NCI-H460 (cell line): Measurements from ENCODE around the gene IGSF3. TPM values are rescaled to one million over a fixed set of nuclear protein-coding genes. Genes with fewer than 3 reads are reported as not detected.
"Not testable (repeated sequence)": the region's sequence is repeated elsewhere in the genome, so short reads cannot be mapped to it uniquely, and the experiment has no call there.

Experiments used
- DNase-seq: peaks from one replicate; pipeline ENCODE4 v3.0.0-alpha.2; 2016; ENCODE audit warnings: low read depth; ENCODE audit errors: extremely low read depth
- total RNA-seq: library from RNA; depleted of rRNA; stranded (reverse); fragments of >200 nt; shearing (Covaris generic); gene quantifications from 2 replicates; pipeline ENCODE4 v1.2.3, GENCODE V29; 2014

The IGSF3 gene
- total RNA-seq, 1 experiment from 2014 or later, result 1.7 TPM

- not testable (repeated sequence) for DNase-seq
Measured at GRCh38 chr1:116603646-116604045, 63.9 kb downstream of the IGSF3 start.

GRCh38 chr1:116599369-116599768 is 68.2 kb downstream of the IGSF3 start:
- not testable (repeated sequence) for DNase-seq

DNA sequence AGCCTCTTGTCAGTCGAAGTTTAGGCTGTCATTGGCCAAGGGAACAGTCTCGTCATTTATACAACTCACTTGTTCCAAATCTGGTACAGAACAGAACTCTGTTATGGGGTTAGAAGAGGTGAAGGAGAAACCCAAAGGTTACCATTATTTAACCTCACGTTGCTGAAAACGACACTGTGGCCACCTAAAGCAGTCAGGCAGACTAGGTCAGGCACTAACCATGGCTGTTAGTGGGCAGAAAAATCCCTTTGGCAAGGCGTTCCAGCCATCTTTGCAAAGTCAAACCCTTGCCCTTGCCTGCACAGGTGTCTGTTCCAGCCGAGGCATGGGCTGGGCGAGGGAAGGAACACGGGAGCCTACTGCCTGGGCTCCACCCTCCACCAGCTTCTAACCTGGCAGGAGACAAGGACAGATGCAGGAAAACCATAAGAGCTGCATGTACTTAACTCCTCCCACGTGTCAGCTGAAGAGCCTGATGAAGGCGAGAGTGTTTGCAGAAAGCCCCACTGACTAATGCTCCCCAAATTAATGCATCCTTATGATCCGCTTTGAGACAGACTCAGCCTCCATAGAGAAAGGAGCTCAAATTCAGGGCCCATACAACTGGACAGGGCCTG is 69.0 kb downstream of the IGSF3 start:
- DNase-seq, result not testable (repeated sequence)

DNA sequence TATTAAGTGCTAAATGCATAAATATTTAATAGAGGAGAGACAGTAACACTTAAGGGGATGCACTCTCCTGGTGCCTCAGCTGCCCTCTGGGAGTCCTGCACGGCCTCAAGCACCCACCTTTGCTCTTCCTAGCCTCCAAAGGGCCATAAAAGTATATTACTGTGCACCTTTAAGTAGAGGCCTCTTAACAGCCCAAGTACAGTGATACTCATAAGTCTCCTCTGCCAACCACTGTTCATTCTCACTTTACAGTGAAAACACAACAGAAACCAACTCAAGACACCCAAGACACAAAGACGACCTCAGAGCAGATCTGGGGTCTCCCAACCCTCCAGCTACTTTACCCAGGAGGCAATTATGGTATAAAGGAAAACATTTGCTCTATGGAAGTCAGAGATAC is 70.1 kb downstream of the IGSF3 start:
- DNase-seq, result not testable (repeated sequence)

DNA sequence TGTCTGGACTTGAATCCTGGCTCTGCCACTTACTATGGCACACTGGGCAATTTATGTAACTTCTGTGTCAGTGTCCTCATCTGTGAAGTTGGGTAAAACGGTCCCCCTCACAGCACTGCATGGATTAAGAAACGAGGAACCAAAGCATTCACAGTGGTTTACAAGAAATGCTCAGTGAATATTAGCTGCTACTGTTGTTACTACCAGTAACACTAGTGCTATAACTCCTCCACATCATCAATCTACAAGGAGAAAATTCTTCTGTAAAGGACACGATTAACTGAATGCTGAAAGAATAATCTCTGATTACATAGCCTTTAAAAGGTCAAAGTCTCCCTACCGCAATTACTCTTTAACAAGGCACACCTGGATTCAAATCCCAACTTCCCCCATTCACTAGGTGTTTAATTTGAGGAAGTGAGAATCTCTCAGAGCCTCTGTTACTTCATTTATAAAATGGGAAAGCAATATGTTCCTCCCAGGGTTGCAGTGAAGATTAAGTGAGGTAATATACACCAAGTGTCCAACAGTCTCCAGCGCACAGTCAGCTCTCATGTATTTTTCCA is 70.7 kb downstream of the IGSF3 start:
- DNase-seq, result not testable (repeated sequence)

GRCh38 chr1:116595946-116596741 is 71.4 kb downstream of the IGSF3 start:
- DNase-seq, result not testable (repeated sequence)

DNA sequence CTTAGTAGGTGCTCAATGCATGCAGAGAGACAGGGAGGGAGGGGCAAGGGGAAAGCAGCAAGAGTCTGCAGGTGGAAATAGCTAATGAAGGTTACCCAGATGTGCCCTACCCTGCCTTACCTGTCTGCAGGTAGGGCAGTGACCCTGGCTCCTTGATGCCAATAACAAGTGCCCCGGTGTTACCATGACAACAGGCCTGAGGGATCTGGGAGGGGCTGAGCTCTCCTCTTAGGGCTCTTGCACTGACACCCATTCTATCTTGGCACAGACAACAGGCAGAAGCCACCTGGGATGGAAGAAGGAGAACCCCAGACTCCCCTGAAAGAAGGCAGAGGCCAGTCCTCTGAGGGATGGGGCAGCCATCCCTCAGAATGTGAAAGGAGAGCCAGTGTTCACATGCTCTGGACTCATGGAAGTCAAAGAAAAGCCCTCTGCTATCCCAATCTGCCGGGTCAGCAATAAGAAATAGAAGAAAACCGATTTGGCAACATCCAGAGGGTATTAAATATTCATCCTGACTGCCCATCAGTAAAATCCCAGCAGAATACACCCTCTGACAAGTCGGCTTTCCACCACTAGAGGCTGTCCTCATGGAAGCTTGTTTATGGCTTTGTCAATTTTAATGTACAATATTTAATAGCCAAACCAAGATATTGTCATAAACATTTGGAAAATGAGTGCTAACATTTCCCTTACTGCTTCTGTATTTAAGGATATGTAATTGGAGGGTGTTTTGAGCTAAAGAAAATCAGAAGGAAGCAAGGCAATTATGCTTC is 72.3 kb downstream of the IGSF3 start:
- DNase-seq, result not testable (repeated sequence)

DNA sequence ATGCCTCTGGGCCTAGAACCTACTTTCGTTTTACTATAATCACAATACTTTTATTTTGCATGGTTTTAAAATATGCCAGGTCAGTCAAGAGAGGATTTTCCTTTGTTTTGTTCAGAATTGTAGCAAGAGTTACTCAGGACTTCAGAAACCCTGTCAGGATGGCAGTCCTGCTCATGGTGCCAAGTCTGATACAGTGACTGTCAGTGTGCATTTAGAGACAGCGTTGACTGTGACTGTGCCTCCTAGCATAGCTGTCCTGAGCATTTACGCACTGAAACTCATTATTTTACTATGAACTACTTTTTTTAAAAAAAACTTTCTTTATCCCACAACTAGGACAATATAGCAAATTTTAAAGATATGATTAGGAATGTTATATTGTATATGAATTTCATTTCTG is 73.6 kb downstream of the IGSF3 start:
- not testable (repeated sequence) for DNase-seq

DNA sequence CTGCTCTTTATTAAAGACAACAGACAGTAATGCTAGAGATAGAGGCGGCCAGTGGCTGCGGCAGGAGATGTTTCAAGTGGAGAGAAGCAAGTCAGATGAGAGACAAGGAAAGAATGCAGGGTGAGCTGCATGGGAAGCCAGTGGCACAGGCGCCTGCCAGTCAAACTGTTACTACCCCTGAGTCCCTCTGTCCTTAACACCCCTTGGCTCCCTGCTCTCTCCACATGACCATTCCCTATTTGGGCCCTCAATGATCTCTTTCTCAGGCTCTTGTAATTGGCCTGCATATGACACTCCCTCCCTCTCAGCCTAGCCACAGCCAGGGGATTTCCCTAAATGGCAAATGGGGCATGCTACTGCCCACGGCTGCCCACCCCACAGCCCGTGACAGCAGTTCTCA is 74.1 kb downstream of the IGSF3 start:
- not testable (repeated sequence) for DNase-seq

- not testable (repeated sequence) for DNase-seq
Measured at GRCh38 chr1:116591951-116592605, 75.5 kb downstream of the IGSF3 start.

DNA sequence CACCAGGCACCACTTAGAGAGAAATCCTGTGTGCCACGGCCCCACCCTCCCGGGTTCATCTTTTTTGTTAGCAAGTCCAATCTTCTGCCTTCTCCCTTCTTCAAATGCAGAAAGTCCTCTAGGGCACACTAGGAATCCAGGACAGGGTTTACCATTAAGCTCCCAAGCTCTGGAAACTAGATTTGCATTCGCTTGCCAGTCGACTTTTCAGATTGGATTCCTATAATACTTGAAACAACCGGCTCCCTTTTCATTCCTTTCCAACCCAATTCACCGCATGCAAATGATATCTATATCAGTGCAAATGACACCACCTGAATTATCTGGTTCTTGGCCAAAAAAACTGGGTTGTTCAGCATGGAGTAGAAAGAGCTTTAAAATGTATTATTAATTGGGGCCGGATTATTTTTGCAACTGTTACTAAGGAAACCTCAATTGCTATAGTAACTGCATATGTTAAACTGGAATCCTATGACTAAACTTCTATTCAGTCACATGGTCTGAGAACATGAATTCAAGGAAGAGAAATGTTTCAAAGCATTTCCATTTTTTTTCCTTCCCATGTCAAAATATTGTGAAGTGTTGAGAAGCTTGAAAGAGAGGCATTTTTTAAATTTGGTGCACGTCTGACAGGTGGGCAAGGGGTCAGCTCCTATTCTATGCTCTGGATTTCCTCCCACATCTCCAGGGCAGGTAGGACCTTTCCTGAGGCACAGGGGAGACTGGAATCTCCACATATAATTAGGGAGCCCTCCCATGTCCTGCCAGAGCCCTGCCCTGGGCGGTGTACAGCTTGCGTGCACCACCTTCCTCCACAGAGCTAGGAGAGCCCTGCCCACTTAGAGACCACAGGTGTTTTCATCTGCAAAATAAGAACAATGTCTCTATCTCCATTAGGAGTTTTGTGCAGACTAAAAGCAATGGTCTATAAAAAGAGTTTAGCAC is 76.3 kb downstream of the IGSF3 start:
- DNase-seq, result not testable (repeated sequence)

- DNase-seq, result not testable (repeated sequence)
Measured at GRCh38 chr1:116590359-116591005, 77.1 kb downstream of the IGSF3 start.

DNA sequence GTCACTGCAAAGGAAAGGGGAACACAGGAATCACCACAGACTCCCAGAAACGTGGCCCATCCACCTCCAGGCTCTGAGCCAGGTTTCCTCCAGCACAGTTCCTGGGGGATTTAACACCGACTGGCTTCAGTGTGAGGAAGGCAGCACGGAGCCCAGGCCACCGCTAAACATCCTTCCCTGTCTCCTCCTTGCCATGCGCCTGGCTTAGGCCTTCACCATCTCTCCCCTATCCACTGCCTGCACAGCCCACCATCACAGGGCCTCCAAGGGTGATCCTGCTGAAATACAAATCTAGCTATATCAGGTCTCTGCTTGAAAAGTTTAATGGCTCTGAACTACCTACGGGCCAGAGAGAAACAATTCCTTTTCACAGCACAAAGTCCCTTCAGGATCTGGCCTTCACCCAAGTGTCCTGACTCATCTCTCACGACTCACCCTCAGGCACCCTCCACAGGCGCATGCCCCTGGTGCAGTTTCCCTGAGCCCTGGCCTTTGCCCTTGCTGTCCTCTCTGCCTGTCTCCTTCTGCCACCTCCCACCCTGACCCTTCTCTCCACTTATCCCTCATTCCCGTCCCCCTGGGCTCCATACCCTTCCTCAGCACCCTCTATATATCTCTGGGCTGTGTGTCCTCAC is 78.3 kb downstream of the IGSF3 start:
- not testable (repeated sequence) for DNase-seq

- no peak for DNase-seq
Measured at GRCh38 chr1:116587501-116588227, 79.9 kb downstream of the IGSF3 start.

GRCh38 chr1:116586741-116587143 is 80.8 kb downstream of the IGSF3 start:
- no peak for DNase-seq

DNA sequence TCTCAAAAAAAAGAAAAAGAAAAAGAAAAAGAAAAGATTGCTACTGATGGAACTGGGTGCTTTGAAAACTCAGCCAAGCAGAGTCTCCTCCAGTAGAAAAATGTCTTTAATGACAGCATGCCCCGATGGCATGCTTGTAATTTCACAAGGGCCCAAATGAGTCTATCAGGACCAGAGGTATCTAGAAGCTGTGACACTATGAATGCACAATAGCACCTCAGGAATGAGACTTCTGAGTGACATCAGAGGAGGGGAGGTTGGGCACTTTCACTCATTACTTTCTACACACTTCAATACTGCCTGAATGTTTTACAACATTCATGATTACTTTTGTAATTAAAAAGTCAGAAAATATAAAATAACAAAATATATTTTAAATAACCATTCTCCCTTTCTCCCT is 81.6 kb downstream of the IGSF3 start:
- DNase-seq, result no peak

DNA sequence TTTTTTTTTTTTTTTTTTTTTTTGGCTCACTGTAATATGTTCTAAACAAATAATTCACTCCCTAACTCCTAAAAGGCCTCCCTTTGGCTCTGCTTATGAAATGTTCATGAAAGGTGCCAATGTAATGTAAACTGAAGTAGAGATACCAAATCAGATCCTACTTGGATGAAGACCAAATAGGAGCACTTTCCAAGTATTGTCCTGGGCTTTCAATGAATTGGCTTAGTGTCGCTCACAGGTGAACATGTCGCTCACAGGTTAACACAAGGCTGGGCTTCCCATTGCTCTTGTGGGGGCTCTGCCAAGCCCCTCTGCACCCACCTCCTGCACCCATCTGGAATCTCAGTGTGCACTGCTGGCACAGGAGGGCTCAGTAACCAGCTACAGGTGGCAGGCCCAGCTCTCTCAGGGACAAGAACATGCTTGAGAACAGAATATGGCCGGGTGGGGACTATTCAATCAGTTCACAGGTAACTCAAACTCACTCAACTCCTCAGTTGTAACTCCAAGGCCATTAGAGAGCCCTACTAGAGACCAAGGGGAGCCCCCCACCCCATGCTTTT is 86.1 kb downstream of the IGSF3 start:
- DNase-seq, result no peak
